GM18861 (cell line): Measurements from ENCODE around the gene CARMIL1.
"Not testable (repeated sequence)": the region's sequence is repeated elsewhere in the genome, so short reads cannot be mapped to it uniquely, and the experiment has no call there.

ENCODE experiments used
- ATAC-seq: cut with Tn5 transposase; IDR thresholded peaks from one replicate; pipeline ENCODE4 v1.9.1; 2021; ENCODE audit not compliant: unreplicated experiment

Gene CARMIL1

GRCh38 chr6:25550631-25551030, 271.5 kb downstream of the CARMIL1 start:
- no peak for ATAC-seq

DNA sequence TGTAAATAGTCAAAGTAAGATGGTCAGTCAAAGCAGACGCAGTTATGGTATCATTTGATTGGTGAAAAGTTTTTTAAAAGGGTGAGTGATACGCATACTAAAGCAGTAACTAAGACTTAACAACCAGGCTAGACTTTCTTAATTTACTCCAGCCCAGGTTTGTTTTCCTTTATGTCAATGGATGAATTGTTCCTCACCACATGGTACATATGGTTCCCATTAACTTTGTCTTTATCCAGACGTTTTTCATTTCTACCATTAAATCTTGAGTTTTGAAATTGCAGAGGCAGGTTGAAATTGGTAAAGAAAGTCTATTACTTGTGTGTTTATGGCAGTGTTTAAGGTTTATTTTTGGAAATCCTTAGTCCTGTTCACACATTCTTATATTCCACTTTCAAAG, 274.3 kb downstream of the CARMIL1 start:
- ATAC-seq = no peak

GRCh38 chr6:25555188-25555587, 276.0 kb downstream of the CARMIL1 start:
- no peak for ATAC-seq

GRCh38 chr6:25556516-25556915, 277.3 kb downstream of the CARMIL1 start:
- ATAC-seq = peak; percentile 66

GRCh38 chr6:25558155-25558817, 279.1 kb downstream of the CARMIL1 start:
- ATAC-seq = no peak

- ATAC-seq = no peak
Measured at GRCh38 chr6:25560865-25561264, 281.7 kb downstream of the CARMIL1 start.

GRCh38 chr6:25564943-25565342, 285.8 kb downstream of the CARMIL1 start:
- ATAC-seq = no peak

- ATAC-seq = no peak
Measured at GRCh38 chr6:25570578-25570977, 291.4 kb downstream of the CARMIL1 start.

GRCh38 chr6:25576919-25577318, 297.7 kb downstream of the CARMIL1 start:
- no peak for ATAC-seq

- ATAC-seq = no peak
Measured at GRCh38 chr6:25578538-25578937, 299.4 kb downstream of the CARMIL1 start.

DNA sequence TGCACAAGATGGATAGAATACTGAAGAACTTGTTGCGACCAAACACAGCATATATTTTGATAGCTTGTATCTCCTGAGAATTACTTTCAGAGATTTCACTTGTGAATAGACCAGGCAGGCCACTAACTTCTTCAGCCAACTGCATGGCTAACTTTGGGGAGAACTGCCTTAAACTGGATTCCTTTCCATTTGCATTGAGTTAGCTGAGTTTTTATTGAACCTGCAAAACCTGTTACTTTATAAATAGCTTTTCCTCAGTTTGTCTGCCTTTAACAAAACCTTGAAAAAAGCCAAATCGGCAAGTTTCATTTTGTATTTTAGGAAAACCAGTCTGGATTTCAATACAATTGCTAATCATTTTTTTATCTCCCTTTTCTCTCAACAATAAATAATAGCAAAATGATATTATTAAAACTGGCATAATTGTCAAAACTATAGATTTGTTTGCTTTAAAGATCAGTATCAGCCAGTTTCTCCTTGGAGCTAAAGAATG, 300.3 kb downstream of the CARMIL1 start:
- no peak for ATAC-seq

GRCh38 chr6:25579902-25580495, 300.8 kb downstream of the CARMIL1 start:
- ATAC-seq = no peak

GRCh38 chr6:25582101-25582500, 302.9 kb downstream of the CARMIL1 start:
- no peak for ATAC-seq

- ATAC-seq = no peak
Measured at GRCh38 chr6:25583099-25583498, 303.9 kb downstream of the CARMIL1 start.

DNA sequence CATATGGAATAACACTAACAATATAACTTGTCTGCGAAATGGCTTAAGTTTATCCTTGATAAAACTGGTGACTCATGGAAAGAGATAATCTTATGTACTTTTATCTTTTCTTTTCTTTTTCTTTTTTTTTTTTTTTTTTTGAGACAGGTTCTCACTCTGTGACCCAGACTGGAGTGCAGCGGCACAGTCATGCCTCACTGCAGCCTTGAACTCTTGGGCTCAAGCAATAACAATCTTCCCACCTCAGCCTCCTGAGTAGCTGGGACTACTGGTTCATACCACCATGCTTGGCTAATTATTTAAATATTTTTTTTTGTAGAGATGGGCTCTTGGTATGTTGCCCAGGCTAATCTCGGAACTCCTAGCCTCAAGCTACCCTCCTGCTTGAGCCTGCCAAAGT, 304.7 kb downstream of the CARMIL1 start:
- ATAC-seq = no peak

DNA sequence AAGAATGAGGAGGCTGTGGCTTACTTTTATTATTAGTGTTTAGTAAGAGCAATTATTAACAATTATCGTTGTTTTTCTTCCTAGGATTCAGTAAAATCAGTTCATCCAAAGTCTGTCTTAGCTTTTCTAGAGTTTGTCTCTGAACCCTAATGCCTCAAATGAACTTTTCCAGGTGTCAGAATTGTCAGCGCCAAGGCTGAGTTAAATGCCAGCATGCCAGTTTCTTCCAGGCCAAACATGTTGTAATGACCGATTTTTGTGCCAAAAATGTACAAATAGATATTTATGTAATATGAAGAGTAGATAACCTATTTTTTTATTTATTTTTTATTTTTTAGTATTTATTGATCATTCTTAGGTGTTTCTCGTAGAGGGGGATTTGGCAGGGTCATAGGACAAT, 306.1 kb downstream of the CARMIL1 start:
- ATAC-seq = no peak

DNA sequence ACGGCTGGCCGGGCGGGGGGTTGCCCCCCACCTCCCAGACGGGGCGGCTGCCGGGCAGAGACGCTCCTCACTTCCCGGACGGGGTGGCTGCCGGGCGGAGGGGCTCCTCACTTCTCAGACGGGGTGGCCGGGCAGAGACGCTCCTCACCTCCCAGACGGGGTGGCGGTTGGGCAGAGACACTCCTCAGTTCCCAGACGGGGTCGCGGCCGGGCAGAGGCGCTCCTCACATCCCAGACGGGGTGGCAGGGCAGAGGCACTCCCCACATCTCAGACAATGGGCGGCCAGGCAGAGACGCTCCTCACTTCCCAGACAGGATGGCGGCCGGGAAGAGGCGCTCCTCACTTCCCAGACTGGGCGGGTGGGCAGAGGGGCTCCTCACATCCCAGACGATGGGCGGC, 306.9 kb downstream of the CARMIL1 start:
- ATAC-seq = not testable (repeated sequence)

DNA sequence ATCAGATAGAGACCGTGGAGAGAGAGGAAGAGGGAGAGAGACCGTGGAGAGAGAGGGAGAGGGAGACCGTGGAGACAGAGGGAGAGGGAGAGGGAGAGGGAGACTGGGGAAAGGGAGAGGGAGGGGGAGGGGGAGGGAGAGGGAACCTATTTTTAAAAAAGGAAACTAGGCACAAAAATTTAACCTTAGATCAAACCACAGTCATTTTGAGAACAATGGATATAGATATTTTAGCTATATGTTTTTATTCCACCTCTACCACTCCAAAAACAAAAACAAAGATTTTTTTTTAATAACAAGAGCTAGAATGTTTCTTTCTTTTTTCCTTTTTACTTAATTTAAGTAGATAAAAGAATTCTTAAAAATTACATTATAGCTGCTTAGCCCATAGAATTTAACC, 307.8 kb downstream of the CARMIL1 start:
- no peak for ATAC-seq

DNA sequence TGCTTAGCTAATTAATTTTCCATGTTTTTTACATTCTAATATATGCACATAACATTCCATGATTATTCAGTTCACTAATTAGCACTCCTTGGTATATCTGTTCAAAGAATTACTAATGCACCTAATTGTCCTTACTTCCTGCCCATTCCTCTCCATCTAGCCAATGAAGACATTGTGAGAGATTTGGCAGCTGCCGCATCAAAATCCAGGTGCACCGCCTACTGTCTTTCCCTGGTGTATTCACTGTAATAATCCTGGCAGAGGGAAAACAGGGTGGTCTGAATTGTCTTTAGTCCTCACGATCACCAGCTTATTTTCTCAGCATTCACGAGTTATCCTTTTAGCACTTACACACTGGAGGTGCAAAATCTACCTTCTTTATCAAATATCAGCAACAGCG, 311.8 kb downstream of the CARMIL1 start:
- no peak for ATAC-seq

DNA sequence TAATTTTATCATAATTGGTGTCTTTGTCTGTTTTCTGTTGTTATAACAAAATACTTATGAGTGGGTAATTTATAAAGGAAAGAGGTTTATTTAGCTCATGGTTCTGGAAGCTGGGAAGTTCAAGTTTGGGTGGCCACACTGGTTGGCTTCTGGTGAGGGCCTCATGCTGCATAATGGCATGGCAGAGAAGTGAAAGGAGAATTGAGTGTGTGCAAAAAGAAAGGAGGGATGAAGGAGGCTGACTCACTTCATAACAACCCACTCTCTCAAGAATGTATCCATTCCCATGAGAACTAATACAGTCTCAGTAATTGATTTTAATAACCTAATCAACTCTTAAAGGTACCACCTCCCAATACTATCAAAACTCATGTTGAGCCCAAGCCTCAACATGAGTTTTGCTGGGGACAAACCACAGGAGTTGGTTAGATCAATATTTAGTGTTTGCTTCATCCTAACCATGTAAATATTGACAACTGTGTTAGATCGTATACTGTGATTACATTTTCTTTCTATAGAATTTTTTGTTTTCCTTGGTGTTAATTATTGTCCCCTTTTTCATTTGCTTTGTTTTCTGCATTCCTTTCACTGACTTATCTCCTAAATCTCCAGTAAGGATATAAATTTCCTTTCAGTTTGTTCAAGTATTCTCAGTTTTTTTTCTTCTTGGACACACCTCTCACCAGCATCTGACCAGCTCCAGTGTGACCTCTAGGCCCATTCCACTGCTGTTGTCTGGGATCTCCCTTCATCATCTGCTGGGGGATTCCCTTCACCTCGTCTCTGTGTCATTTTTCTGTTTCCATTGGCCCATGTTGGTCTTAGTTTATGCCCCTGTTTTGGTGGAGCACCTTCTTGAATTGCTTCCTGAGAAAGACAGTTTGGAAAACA, 318.0 kb downstream of the CARMIL1 start:
- no peak for ATAC-seq

DNA sequence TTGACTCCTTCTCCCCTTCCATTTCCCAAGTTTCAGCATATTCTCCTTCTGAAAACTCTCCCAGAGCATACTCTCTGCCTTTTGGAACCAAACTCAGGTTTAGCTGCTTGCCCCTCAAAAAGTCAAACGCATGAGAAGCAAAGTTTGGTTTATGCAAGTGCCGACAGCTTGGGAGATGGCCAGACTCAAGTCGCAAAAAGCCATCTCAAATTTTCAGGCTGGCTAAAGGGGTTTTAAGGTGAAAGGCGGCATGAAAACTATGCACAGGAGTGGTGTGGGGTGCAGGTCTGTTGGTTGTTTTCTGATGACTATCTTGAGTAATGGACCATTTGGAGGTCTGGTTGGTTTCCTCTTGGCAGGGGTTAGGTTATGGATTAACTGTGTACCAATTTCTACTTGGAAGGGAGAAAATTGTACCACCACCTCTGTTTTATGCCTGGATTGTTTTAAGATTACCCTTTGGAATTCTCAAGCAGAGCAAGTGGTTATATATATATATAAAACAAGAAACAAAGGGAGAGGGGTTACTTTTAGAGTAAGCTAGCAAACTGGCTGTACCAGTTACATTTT, 320.4 kb downstream of the CARMIL1 start:
- no peak for ATAC-seq
